ENCODE measurements around the gene EIF2A.
"Not testable (repeated sequence)": the region's sequence is repeated elsewhere in the genome, so short reads cannot be mapped to it uniquely, and the experiment has no call there.

The EIF2A gene

DNA sequence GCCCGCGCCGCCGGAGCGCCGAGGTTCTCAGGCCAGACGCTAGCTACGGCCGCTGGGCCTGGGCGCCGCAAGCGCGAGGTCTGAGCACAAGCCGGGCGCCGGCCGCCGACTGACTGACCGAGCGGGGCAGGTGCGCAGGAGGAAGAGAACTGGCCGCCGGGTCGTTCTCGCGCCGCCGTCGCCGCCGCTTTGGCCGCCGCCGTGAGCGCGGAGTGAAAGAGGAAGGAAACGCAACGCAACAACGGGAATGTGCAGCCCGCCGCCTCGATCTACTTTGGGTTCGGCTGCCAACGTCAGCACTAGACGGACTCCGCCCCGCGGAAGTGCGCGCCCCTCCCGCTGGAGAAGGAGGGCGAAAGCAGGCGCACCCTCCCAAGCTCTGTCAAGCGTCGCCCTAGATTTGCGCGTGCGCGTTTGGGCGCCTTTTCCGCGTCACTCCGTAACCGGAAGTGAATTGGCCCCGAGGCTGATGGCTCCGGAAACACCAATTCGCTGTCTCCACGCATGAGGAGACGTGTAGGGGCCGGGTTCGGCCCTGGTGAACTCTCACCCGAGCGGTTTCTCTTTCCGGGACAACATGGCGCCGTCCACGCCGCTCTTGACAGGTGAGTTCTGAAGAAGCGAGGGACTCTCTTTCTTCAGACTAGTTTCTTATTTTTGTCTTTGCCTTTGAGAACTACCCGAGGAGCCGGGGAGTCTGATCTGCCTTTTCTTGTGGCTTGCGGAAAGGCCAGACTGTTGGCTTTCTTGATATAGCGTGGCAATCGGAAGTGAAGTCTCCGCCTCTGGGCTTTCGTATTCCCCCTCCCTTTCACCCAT is at the start of gene EIF2A, which contains the start of gene SERP1:
Gene EIF2A, plus strand, starts transcription at position 562 of the 819 bp plus-strand sequence. Its CDS starts 16 bp downstream, at position 578.
Gene SERP1, minus strand, starts transcription at position 271 of the 819 bp plus-strand sequence. CDS start 361 bp downstream, outside the sequence.
- Mint-ChIP-seq H3K4me3 (peak within 1 kb of the TSS; percentile 100), H3K27ac (peak within 1 kb of the TSS; percentile 98), H3K27me3 (no peaks in the 10 kb centered on the region), H3K4me1 (ENCODE audit: low read depth) (peaks cover 73% of the 10 kb centered on the region), H3K36me3 (ENCODE audit: low read depth) (peaks cover 73% of the 10 kb centered on the region), H3K9me3 (no peaks in the 10 kb centered on the region)

DNA sequence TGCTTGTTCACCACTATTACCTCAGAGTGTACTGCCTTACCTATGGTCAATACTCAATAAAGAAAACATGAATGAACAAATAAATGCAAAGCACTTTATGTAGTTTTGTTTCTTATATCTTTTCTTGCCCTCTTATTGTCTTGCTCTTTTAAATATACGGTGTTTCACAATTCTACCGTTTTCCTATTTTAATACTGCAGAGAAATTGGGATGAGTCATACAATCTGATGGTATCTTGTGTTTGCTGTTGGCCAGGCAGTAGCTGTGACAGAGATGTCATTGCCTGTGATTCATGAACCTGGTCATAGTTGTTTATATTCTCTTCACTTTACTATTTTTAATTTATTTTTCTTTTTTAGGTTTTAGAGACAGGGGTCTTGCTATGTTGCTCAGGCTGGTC is 48.6 kb upstream of the EIF2A start:
- Mint-ChIP-seq H3K9me3 (peaks cover 7% of the 10 kb centered on the region), H3K4me1 (ENCODE audit: low read depth) (peaks cover 8% of the 10 kb centered on the region), H3K27me3 (no peaks in the 10 kb centered on the region), H3K27ac (no peak overlapping the region), H3K36me3 (ENCODE audit: low read depth) (peaks cover 6% of the 10 kb centered on the region), H3K4me3 (no peak overlapping the region)

DNA sequence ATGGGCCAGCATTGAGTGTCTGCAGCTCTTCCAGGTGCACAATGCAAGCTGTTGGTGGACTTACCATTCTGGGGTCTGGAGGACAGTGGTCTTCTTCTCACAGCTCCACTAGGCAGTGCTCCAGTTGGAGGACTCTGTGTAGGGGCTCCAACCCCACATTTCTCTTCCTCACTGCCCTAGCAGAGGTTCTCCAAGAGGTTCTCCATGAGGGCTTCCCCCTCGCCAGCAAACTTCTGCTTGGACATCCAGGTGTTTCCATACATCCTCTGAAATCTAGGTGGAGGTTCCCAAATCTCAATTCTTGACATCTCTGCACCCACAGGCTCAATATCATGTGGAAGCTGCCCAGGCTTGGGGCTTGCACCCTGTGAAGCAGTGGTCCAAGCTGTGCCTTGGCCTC is 45.6 kb upstream of the EIF2A start:
- H3K27ac Mint-ChIP-seq; H3K36me3 Mint-ChIP-seq (ENCODE audit: low read depth); H3K4me3 Mint-ChIP-seq; H3K4me1 Mint-ChIP-seq (ENCODE audit: low read depth); H3K9me3 Mint-ChIP-seq; H3K27me3 Mint-ChIP-seq: not testable (repeated sequence)

DNA sequence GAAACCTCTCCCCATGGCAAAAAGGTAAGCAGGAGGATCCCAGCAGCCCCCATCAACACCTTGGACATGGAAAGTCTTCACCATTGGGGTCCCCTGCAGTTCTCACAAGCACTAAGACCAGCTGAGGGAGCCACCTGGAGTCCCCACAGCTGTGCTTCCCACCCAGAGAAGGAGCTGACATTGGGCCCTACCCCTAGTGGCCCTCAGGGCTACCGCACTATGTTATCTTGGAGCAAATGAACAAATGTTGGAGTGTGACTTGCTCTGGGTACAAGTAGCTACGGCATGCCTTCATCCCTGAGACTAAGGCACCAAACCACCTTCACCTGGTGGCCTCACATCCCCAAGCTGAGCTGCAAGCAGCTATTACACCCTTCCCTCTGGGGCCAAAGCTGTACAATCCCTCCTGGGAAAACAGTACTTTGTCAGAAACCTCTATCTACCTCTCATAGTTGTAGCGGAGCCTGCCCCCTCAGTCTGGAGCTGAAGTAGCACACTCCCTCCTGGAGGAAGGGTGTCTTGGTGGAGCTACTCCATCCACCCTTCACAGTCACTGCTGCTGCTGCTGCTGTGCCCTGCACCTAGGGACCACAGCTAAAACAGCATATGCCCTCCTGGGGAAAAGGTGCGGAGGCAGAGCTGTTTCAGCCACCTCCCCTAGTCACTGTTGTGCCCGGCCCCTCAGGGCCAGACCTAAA is 43.0 kb upstream of the EIF2A start:
- H3K4me1 Mint-ChIP-seq (ENCODE audit: low read depth), result peaks cover 13% of the 10 kb centered on the region
- no peak overlapping the region for H3K27ac Mint-ChIP-seq
- no peak overlapping the region for H3K4me3 Mint-ChIP-seq
- H3K9me3 Mint-ChIP-seq, result peaks cover 7% of the 10 kb centered on the region
- H3K27me3 Mint-ChIP-seq, result peaks cover 9% of the 10 kb centered on the region
- peaks cover 6% of the 10 kb centered on the region for H3K36me3 Mint-ChIP-seq (ENCODE audit: low read depth)

DNA sequence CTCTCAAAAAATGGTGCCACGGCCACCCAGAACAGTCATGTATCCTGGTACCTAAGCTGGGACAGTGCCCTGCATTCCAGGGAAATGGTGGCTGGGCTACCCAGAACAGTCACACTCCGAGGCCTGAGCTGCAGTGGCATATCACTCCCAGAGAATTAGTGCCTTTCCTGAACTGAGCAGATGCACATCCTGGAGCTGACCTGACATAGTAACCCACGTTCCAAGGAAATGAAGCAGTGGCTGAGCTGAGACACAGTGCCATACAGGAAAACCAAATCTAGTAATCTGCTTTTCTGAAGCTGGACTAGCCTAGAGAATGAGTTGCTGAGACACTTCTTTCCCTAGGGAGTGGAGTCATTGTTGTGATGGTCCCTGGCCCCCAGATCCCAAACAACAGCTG is 42.1 kb upstream of the EIF2A start:
- Mint-ChIP-seq H3K4me3 (no peak overlapping the region), H3K9me3 (peaks cover 7% of the 10 kb centered on the region), H3K27ac (no peak overlapping the region), H3K27me3 (peaks cover 16% of the 10 kb centered on the region), H3K36me3 (ENCODE audit: low read depth) (peaks cover 6% of the 10 kb centered on the region), H3K4me1 (ENCODE audit: low read depth) (peaks cover 15% of the 10 kb centered on the region)

DNA sequence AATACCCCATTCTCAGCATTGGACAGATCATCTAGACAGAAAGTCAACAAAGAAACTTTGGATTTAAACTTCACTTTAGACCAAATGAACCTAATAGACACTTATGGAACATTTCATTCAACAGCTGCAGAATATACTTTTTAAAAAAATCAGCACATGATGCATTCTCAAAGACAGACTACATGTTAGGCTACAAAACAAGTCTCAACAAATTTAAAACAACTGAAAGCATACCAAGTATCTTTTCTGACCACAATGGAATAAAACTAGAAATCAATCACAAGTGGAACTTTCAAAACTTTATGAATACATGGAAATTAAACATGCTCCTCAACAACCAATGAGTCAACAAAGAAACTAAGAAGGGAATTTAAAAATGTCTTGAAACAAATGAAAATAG is 38.2 kb upstream of the EIF2A start:
- Mint-ChIP-seq H3K27ac (no peak overlapping the region), H3K36me3 (ENCODE audit: low read depth) (no peaks in the 10 kb centered on the region)

DNA sequence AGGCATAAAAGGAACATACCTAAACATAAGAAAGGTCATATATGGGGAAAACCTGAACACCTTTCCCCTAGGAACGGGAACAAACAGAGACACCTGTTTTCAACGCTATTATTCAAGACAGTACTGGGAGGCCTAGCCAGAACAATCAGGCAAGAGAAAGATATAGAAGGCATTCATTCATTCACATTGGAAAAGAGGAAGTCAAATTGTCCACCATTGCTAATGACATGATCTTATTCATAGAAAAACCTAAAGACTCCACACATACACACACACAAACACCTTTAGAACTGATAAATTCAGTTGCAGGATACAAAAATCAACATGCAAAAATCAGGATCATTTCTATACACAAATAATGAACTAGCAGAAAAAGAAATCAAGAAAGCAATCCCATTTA is 36.8 kb upstream of the EIF2A start:
- Mint-ChIP-seq H3K4me3 (no peak overlapping the region), H3K9me3 (no peaks in the 10 kb centered on the region), H3K27ac (no peak overlapping the region), H3K27me3 (peaks cover 16% of the 10 kb centered on the region), H3K36me3 (ENCODE audit: low read depth) (no peaks in the 10 kb centered on the region), H3K4me1 (ENCODE audit: low read depth) (peaks cover 7% of the 10 kb centered on the region)

More for the DNA sequence above, 38.2 kb upstream of the EIF2A start:
- H3K27me3 Mint-ChIP-seq, result peaks cover 16% of the 10 kb centered on the region
- no peaks in the 10 kb centered on the region for H3K9me3 Mint-ChIP-seq
- H3K4me3 Mint-ChIP-seq, result no peak overlapping the region
- H3K4me1 Mint-ChIP-seq (ENCODE audit: low read depth), result peaks cover 7% of the 10 kb centered on the region

DNA sequence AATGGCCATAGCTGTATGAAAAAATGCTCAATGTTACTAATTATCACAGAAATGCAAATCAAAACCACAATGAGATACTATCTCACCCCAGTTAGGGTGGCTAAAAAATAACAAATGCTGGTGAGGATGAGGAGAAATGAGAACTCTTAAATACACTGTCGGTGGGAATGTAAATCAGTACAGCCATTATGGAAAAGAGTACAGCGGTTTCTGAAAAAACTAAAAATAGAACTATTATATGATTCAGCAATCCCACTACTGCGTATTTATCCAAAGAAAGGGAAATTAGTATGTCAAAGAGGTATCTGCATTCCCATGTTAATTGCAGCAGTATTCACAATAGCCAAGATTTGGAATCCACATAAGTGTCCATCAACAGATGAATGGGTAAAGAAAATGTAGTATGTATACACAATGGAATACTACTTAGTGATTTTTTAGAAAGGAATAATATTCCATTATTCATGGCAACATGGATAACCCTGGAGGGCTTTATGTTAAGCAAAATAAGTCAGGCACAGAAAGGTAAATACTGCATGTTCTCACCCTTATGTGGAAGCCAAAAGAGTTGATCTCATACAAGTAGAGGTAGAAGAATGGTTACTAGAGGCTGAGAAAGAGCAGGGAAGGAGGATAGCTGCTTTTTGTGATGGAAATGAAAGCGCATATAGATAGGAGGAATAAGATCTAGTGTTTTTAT is 35.3 kb upstream of the EIF2A start:
- Mint-ChIP-seq H3K4me1 (ENCODE audit: low read depth) (peaks cover 7% of the 10 kb centered on the region), H3K36me3 (ENCODE audit: low read depth) (no peaks in the 10 kb centered on the region), H3K27me3 (peaks cover 16% of the 10 kb centered on the region), H3K27ac (no peak overlapping the region), H3K9me3 (no peaks in the 10 kb centered on the region), H3K4me3 (no peak overlapping the region)

DNA sequence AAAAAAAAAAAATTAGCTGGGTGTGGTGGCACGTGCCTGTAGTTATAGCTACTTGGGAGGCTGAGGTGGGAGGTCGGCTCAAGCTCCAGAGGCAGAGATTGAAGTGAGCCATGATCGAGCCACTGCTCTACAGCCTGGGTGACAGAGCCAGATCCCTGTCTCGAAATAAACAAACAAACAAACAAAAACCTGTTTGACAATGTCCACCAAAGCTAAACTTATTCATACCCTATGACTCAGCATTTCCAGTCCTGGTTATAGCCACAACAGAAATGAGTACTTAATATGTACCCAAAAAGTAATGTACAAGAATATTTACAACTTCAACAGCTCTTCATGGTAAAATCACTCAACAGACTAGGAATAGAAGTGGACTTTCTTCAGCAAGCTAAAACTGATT is 31.4 kb upstream of the EIF2A start:
- Mint-ChIP-seq H3K36me3 (ENCODE audit: low read depth) (no peaks in the 10 kb centered on the region), H3K4me3 (no peak overlapping the region), H3K27ac (no peak overlapping the region), H3K27me3 (no peaks in the 10 kb centered on the region), H3K4me1 (ENCODE audit: low read depth) (no peaks in the 10 kb centered on the region), H3K9me3 (peaks cover 5% of the 10 kb centered on the region)

DNA sequence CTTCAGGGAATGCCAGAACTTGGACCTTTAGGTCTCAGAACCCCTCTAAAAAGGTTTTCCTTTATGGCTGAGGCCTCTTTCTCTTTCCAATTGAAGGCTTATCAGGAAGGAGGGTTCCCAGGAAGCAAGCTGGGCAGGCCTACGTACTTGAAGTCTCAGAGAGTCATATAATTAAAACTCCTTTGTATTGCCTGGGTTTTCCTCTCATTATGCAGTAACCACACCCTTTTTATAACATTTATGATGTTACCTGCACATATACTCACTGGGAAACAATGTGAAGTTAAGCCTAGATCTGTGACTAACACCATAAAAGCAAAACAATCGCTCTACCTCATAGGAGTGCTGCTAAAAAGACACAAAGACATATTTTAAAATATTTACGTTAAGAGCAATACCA is 27.6 kb upstream of the EIF2A start:
- Mint-ChIP-seq H3K9me3 (peaks cover 5% of the 10 kb centered on the region), H3K27me3 (peaks cover 8% of the 10 kb centered on the region), H3K4me1 (ENCODE audit: low read depth) (no peaks in the 10 kb centered on the region), H3K4me3 (no peak overlapping the region), H3K27ac (no peak overlapping the region), H3K36me3 (ENCODE audit: low read depth) (no peaks in the 10 kb centered on the region)

DNA sequence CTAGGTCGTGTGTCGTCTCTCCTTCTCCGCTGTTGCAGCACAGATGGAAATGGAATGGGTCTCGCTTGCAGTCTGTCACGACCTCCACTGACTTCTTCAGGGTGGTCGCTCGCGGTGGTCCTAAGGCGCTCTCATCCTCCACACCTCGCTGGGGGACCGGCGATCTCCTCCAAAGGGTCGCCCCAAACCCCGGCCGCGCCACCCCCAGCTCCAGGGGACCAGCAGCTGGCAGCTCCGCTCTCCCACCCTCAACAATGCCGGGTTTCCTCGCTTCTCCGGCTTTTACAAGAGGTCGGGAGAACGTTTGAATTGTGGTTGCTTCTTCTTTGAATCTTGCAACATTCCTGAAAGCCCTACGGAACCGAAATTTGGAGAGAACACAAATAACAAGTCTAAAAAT is 26.2 kb upstream of the EIF2A start:
- no peak overlapping the region for H3K27ac Mint-ChIP-seq
- no peaks in the 10 kb centered on the region for H3K4me1 Mint-ChIP-seq (ENCODE audit: low read depth)
- peaks cover 8% of the 10 kb centered on the region for H3K27me3 Mint-ChIP-seq
- peaks cover 5% of the 10 kb centered on the region for H3K9me3 Mint-ChIP-seq
- H3K4me3 Mint-ChIP-seq, result no peak overlapping the region
- no peaks in the 10 kb centered on the region for H3K36me3 Mint-ChIP-seq (ENCODE audit: low read depth)

DNA sequence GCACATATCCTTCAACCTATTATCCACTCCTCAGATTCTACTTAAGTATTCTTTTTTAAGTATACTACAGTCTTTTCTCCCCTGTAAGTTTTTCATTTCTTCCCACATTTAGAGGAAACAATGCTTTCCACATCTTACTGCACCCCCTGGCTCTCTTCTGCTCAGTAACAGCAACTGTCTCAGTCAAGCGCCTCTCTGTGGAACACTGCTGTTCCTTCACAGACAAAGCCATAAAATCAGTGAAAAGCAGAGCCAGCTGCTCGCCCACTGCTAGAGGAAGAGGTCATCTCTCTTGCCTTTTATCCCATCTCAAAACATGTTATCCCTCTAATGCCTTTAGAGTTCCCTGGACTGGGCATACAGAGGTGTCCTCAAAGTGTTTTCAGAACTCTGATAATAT is 25.1 kb upstream of the EIF2A start:
- H3K4me1 Mint-ChIP-seq (ENCODE audit: low read depth), result no peaks in the 10 kb centered on the region
- no peak overlapping the region for H3K4me3 Mint-ChIP-seq
- no peak overlapping the region for H3K27ac Mint-ChIP-seq
- H3K36me3 Mint-ChIP-seq (ENCODE audit: low read depth), result no peaks in the 10 kb centered on the region
- peaks cover 5% of the 10 kb centered on the region for H3K9me3 Mint-ChIP-seq
- H3K27me3 Mint-ChIP-seq, result peaks cover 8% of the 10 kb centered on the region

DNA sequence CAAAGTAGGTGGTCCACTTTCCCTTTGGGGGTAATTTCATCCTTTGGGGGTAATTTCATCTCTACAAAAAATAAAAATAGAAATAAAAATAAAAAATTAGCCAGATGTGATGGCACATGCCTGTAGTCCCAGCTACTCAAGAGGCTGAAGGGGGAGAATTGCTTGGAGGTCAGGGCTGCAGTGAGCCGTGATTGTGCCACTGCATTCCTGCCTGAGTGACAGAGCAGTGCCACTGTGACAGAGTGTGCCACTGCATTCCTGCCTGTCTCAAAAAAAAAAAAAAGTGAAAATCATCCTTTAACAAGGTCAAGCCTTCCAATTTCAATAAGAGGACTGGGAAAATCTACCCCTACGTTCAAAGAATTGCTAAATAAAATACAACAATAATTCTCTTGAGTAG is 23.0 kb upstream of the EIF2A start:
- Mint-ChIP-seq H3K4me1 (ENCODE audit: low read depth) (no peaks in the 10 kb centered on the region), H3K4me3 (no peak overlapping the region), H3K27me3 (peaks cover 8% of the 10 kb centered on the region), H3K36me3 (ENCODE audit: low read depth) (no peaks in the 10 kb centered on the region), H3K27ac (no peak overlapping the region), H3K9me3 (no peaks in the 10 kb centered on the region)

DNA sequence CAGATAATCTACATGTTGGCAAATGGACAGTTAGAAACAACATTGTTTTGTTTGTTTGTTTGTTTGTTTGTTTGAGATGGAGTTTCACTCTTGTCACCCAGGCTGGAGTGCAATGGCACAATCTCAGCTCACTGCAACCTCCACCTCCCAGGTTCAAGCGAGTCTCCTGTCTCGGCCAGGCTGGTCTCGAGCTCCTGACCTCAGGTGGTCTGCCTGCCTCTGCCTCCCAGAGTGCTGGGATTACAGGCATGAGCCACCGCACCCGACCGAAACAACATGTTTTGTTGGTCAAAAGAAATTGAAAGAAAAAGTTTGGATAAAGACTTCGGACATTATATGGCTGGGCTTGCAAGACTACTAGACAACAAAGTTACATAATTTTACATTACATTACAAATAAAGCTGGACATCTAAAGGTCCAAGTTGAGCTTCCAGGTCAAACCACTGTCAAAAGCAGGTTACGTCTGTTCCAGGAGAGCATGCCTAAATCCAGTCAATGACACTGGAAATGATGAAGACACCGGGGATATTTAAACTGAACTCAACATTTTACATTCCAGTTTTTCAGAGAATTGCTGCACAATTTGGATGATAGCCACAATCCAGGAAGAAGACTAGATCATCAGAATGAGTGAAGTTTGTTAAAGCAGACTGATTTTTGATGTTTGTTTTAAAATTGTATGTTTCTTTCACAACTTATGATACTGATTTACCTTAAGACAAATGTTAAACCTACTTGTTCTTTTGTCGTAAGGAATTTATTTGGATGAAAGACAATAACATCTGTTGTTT is 18.9 kb upstream of the EIF2A start:
- no peaks in the 10 kb centered on the region for H3K36me3 Mint-ChIP-seq (ENCODE audit: low read depth)
- H3K27ac Mint-ChIP-seq, result no peak overlapping the region
- peaks cover 4% of the 10 kb centered on the region for H3K27me3 Mint-ChIP-seq
- H3K4me1 Mint-ChIP-seq (ENCODE audit: low read depth), result peaks cover 11% of the 10 kb centered on the region
- H3K9me3 Mint-ChIP-seq, result no peaks in the 10 kb centered on the region
- no peak overlapping the region for H3K4me3 Mint-ChIP-seq
